ENCODE data around the gene TRPM2.

DNA sequence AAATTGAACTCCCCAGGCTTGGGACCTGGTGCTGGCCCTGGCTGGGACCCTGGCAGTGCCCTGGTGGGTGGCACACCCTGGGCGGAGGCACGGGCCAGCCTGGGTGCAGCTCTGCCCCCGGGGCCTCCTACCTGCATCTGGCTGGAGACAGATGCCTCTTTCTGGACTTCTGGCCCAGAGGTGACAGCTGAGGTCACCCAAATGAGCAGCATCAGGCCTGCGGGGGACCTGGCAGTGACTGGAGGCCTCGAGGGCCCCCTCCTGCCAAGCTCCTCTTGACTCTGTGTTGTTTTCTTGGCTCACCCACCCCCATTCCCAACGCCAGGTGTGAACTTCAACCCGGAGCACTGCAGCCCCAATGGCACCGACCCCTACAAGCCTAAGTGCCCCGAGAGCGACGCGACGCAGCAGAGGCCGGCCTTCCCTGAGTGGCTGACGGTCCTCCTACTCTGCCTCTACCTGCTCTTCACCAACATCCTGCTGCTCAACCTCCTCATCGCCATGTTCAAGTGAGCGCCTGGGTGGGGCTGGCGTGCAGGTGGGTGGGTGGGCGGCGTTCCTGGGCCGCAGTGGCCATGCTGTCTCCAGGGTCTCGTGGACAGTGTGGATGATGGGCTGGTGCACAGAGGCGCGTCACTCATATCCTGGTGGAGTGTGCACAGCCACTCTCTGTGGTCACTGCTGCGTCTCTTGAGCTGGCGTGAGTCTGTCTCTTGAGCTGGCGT lies 60.3 kb downstream of the TRPM2 start:
- TF ChIP-seq, protein P1, sequence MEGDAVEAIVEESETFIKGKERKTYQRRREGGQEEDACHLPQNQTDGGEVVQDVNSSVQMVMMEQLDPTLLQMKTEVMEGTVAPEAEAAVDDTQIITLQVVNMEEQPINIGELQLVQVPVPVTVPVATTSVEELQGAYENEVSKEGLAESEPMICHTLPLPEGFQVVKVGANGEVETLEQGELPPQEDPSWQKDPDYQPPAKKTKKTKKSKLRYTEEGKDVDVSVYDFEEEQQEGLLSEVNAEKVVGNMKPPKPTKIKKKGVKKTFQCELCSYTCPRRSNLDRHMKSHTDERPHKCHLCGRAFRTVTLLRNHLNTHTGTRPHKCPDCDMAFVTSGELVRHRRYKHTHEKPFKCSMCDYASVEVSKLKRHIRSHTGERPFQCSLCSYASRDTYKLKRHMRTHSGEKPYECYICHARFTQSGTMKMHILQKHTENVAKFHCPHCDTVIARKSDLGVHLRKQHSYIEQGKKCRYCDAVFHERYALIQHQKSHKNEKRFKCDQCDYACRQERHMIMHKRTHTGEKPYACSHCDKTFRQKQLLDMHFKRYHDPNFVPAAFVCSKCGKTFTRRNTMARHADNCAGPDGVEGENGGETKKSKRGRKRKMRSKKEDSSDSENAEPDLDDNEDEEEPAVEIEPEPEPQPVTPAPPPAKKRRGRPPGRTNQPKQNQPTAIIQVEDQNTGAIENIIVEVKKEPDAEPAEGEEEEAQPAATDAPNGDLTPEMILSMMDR (IDR thresholded peaks at IDR 0.05; ENCODE audit: borderline replicate concordance, extremely low read depth, low read length, poor library complexity, severe bottlenecking) = no peak
- no peak for TF ChIP-seq EZH2 (IDR thresholded peaks at IDR 0.05; ENCODE audit: borderline replicate concordance, low read depth, low read length, severe bottlenecking)

All from DND-41 (cell line).